HG02759 (cell line): ENCODE data around the gene CAP2.

ENCODE experiments used
- ATAC-seq: cut with Tn5 transposase; IDR thresholded peaks from one replicate; pipeline ENCODE4 v1.9.1; 2021; ENCODE audit warnings: mild to moderate bottlenecking, moderate library complexity; ENCODE audit not compliant: unreplicated experiment

CAP2 gene, protein sequence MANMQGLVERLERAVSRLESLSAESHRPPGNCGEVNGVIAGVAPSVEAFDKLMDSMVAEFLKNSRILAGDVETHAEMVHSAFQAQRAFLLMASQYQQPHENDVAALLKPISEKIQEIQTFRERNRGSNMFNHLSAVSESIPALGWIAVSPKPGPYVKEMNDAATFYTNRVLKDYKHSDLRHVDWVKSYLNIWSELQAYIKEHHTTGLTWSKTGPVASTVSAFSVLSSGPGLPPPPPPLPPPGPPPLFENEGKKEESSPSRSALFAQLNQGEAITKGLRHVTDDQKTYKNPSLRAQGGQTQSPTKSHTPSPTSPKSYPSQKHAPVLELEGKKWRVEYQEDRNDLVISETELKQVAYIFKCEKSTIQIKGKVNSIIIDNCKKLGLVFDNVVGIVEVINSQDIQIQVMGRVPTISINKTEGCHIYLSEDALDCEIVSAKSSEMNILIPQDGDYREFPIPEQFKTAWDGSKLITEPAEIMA

DNA sequence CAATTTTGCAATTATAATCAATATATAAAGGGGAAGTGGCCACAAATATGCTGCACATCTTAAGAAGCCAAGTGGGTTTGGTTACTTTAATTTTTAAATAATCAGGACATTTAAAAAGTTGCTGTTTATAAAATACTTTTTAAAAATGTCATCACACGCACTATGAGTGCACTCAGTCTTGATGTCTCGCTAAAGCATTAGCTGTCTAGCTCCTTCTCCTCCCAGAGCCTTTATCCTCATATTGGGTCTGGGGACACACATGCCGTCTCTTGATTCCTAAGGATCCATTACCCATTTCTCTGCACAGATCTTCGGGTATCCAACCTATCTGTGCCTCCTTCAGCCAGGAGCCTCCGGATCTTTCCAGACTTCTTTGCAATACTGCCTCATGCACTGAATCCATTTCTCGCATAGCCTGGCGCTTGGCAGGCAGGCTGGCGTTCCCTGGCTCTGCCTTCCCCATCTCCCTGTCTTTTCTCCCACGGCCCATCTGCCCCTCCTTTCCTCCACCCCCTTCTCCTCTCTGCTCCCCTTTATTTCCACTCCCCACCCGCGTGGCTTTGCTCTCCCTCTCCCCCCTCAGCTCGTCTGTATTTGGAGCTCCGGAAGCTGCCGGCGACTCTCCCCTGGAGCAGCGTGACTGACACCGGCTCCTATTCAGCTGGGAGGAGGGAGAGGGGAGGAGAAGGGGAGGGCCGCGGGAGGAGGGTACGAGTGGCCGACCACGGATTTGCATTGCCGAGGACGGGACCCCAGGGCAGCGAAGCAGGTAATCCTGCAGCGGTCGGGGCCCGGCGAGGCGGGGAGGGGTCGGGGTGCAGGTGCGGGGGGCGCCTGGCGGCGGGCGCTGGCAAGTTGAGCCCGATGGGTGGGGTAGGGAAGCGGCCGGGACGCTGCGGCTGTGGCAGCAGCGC lies at the start of gene CAP2:
CAP2 (plus strand) TSS at position 618 of the 914 bp plus-strand sequence. CDS start 27,961 bp downstream, outside the sequence.
- peak; percentile 43 for ATAC-seq

DNA sequence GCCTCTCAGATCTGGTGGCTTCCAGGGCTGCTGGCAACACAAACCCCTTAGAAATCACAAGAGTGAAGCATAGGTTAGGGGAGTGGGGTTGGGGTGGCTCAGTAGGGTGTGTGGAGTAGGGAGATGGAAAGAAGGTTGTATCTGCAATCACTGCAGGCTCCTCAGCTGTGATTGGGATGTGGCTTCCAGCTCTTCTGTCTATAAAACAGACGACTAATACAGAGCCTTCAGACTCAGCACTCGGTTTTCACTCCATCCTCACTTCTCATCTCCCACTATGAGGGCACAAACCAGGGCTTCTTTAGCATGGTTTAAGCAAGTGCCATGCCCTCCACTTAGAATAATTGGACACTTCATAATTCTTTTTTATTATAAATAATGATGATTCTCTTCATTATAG lies 46.4 kb upstream of the CAP2 start:
- no peak for ATAC-seq

DNA sequence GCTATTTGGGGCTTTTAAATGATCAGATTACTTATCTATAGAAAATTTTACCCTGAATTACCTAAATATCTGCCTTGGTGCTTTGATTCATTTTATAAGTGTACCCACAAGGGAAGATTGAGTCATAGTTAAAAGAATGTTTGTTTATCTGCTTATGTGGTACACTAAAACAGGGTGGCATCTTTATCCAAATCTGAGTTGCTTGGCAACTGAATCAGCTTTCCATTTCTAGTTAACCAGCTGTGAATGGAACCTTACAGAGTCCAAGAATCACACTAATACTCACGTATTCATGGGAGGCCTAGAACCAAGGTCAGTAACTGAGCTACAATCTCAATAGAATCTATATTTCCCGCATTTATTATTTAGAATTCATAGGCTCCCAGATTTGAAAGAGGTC lies 44.0 kb upstream of the CAP2 start:
- ATAC-seq = no peak

DNA sequence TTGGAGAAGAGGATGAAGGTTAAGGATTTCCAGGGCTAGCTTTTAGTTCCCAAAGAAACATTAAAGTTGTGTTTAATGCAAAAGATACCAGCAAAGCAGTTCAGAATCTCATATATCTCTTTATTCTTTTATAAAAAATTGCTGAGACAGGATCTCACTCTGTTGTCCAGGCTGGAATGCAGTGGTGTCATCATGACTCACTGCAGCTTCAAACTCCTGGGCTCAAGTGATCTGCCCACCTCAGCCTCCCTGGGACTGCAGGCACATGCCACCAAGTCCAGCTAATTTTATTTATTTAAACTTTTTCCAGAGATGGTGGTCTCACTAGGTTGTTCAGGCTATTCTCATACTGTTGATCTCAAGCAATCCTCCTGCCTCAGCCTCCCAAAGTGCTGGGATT lies 41.1 kb upstream of the CAP2 start:
- no peak for ATAC-seq

DNA sequence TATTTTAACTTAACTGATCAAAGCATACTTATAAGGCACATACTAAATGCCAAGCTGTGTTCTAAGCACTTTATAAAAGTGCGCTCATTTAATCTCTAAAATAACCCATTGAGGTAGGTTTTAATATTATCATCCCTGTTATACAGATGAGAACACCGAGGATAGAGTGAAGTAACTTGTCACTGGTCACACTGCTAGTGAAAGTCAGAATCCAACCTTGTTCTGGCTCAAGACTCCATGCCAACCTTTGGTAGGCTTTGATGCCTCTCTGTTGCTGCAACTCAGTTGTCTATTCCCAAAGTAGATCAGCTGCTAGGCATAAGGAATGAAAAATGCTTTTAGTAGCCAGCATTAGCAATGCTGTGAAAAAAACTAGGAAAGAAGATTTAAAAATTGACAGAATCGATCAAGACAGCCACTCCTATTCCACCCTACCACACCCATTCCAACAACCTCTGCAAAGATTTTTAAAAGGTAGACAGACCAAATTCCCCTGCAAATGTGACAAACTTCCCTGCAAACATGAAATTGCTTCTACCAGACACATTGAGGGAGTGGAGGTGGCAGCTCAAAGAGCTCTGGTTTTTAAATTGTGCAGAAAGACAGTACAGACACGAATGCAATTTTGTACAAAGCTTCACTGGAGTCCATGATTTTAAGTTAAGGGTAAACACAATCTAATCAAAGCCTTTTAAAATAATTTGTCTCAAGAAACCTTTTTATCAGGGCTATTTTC lies 39.8 kb upstream of the CAP2 start:
- ATAC-seq = no peak

DNA sequence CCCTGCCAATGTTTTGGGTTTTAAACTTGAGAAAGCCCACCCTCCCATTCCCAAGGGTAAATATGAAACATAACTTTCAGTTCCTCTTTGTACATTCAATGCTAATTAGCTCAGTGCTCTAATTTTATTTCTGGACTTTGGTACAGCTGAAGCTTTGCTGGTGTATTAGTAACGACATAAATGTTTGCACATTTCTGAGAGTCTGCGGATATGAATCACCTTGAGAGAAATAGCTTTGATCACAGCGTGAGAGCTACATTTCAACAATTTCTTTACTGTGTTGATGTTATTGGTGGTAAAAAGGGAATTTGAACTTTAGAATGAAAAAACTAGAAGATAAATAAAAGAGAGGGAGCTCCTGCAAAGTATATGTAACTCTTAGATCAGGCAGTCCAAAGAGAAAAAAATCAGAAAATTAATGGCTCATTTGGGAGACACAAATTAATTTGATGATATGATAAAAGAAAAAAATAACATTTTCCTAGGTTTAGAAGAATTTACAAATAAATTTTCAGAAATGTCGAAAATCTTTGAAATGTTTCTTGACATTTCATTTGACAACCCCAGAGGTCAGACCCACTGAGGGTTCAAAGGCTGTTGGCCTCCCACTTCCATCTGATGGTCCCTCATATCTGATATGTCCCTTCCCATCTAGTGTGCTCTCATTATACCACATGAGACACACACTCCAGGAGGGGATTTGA lies 38.5 kb upstream of the CAP2 start:
- no peak for ATAC-seq

DNA sequence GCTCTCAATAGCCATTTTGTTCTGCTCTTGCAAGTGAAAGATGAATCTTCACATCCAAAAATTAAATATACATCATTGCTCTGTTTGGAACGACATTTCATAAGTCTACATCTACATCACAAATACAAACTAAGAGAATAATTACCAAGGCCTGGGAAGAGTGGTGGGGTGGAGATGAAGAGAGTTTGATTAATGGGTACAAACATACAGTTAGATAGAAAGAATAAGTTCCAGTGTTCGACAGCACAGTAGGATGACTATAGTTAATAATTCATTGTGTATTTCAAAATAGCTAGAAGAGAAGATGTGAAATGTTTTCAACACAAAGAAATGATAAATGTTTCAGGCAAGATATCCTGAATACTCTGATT lies 38.0 kb upstream of the CAP2 start:
- ATAC-seq = no peak

DNA sequence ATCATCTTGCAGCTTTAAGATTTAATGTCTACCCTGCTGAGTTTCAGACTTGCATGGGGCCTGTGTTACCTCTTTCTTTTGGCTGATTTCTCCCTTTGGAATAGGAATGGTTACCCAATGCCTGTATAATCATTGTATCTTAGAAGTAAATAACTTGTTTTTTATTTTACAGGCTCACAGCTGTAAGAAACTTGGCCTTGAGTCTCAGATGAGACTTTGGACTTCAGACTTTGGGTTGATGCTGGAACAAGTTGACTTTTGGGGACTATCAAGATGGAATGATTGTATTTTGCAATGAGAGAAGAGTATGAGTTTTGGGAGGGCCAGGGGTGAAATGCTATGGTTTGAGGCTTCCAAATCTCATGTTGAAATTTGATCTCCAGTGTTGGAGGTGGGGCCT lies 34.9 kb upstream of the CAP2 start:
- no peak for ATAC-seq

DNA sequence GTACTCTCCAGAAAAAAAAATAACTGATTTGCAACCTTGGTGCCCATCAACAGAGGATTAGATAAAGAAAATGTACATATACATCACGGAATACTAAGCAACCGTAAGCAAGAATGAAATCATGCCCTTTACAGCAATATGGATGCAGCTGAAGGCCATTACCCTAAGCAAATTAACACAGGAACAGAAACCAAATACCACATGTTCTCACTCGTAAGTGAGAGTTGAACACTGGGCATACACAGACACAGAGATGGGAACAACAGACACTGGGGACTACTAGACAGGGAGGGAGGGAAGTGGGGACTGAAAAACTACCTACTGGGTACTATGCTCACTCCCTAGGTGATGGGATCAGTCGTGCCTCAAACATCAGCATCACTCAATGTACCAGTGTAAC lies 32.8 kb upstream of the CAP2 start:
- ATAC-seq = no peak

DNA sequence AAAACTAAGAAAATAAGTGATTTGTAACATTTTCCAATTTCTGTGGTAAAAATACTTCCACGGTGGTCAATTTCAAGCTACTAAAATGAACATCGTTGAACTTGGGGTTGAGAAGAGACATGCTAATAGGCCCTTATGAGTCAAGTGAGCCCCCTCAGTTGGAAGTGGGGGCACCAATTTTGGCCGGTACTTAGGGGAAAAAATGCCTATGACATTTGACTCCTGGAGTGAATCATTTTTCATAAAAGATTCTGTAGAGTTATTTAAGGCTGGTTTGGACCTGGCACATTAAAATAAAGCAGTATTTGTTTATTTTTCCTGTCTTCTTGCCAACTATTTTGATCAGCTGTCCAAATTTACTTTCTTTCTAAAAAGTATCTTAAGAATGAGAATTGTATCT lies 32.4 kb upstream of the CAP2 start:
- no peak for ATAC-seq

DNA sequence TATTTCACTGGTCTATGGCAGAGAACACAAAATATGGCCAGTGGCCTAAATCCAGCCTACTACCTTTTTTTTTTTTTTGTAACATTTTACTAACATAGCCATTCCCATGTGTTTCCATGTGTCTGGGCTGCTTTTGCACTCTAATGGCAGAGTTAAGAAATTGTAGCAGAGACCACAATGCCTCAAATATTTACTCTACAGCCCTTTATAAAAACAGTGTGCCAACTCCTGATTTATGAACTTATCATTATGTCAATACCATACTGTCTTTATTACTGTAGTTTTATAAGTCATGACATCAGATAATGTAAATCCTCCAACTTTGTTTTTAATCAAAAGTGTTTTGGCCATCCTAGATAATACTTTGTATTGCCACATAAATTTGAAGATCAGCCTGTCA lies 27.4 kb upstream of the CAP2 start:
- no peak for ATAC-seq

DNA sequence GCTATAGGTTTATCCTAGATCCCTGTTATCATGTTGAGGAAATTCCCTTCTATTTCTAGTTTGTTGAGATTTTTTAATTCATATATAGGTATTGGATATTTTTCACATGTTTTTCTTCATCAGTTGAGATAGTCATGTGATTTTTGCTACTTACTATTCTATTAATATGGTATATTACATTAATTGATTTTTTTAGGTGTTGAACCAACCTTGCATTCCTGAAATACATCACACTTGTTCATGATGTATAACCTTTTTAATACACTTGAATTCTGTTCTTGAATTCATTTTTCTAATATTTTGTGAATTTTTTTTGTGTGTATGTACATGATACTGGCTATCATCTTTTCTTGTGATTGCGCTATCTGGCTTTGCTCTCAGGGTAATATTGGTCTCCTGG lies 25.5 kb upstream of the CAP2 start:
- no peak for ATAC-seq

DNA sequence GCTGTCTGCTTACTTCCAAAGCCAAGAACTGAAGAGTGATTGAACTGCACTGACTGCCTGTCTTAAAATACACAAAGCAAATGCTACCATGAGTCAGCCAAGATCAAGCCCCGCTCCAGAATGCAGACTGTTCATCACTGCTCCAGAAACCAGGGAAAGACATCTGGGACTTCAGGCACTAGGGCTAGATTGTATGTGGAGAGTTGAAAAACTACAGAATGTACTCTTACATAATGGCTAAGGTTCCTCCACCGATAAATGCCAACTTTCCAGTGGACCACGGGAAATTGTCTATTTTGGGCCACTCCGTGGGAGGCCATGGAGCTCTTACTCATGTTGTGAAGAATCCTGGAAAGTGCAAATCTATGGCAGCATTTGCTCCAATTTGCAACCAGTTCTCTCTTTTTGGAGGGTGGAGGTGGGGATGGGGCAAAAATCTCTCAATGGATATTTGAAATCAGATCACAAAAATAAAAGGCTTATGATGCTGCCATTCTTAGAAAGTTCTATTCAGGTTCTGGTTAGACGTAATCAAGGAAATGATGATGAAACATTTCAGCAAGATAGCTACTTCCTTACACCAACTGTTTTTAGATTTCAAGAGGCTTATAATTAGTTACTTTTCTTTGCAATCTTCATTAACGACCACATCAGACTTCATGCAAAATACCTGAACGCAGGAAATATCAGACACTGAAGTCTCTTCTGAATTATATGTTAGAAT lies 11.8 kb upstream of the CAP2 start:
- ATAC-seq = no peak

DNA sequence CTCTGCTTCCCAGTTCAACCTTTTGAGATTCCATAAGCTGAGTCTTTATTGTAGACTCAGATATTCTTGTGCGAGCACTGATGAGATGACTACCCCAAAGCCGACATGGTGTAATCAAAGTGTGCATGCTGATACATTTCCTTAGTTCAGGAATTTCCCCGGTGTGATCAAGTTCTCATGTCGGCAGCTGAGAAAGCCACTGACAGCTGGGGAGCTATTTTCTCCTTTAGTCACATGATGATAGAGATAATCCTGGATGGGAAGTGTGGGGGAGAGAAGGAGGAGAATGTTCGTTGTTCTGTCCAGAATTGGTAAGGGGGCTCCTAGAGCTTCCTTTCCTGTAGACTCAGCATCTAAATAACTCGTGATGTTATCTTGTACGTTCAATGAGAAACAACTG lies 7.7 kb upstream of the CAP2 start:
- ATAC-seq = no peak

DNA sequence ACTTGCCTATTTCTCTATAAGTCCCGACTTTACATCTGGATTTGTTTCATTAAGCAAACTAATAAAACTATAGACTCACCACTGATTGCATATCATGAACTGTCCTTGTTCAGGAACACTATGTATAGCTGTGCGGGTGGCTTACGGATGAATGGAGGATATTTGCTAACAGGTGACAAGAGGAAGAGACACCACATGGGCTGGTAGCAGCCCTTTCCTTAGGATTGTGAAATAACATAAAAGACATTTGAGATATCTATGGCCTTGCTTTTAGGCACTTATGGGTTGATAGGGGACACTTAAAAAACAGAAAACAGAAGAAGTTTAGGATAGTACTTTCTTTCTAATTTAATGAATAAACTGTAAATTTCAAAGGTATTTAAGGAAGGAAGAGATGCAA lies 5.0 kb upstream of the CAP2 start:
- no peak for ATAC-seq

DNA sequence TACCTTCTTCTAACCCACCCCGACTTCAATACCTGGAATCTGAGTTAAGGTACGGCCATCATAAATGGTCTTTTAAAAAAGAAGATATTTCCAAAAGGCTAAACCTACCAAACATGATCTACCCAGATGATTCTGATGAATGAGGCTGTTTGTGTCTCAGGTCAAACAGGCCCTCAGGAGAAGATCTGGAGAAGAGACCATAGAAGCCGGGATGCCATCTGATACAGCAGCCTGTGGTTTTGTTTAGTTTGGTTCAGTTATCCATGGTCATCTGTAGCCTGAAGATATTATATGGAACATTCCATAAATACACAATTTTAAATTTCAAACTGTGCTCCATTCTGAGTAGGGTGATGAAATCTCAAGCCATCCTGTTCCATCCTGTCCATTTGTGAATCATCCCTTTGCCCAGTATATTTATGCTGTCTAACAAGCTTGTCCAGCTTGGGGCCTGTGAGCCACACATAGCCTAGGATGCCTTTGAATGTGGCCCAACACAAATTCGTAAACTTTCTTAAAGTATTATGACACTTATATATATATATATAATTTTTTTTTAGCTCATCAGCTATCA lies 4.0 kb upstream of the CAP2 start:
- no peak for ATAC-seq

DNA sequence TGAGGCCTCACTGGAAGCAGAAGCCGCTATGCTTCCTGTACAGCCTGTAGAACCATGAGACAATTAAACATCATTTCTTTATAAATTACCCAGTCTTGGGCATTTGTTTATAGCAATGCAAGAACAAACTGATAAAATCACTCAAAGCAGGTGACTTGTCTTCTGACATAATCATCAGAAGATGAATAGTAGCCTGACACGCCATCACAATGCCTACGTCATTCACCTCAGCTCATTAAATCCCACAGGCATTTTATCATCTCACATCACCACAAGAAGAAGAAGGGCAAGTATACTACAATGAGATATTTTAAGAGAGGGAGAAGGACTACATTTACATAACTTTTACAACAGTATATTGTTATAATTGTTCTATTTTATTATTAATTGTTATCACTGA lies 3.1 kb upstream of the CAP2 start:
- no peak for ATAC-seq

DNA sequence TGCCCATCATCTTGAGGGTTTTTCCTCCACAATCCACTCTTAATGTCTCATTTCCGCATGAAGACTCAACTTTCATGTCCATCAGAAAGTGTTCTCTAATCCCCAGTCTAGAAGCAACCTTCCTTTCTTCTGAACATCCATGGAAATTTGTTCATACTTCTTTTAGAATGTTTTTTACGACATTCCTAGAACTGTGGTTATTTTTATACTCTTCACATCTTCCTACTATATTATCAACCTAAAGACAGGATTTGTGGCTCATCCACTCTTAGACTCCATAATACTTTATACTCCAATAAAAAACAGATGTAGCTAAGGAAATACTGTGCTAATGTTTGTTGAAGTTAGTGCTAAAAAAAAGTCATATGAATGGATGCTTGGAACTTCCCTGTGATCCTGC lies 1.4 kb upstream of the CAP2 start:
- ATAC-seq = no peak

DNA sequence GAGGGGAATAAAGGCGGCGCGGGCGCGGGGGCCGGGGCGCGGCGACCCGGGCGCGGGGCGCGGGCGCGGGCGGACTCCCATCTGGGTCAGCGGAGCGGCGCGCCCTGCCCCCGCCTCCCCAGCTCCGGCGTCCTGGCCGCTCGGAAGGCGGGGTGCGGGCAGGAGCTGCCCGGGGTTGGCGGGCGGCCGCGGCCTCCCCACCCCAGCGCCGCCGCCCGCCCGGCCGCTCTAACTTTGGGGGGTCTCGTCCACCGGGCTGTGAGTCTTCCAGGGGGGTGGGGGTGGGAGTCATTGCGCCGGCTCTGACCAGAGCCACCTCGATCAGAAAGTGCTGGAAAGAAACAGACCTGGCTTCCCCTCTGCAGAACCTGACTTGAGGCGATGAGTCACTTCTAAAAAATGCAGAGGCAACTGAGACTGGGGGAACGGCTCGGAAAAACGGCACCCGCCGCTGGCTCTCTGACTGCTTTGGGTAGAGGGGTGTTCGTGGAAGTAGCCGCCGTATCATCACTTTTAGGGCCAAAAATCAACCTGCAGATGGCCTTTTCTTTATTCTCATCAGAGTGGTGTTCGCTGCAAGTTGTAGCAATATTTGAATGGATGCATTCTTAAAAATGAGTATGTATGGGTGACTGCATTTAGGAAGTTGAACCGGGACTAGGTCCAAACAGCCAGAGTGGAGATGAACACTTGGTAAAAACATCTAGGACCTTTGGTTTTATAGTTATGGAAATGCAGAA lies 667 bp downstream of the CAP2 start:
- peak; percentile 52 for ATAC-seq
